CD4-positive, alpha-beta T cell treated with Interferon gamma for 1 hour (primary cell): ENCODE data around the gene TLE3.

ENCODE experiments used
- DNase-seq: peaks from one replicate; pipeline ENCODE4 v3.0.0-alpha.2; 2020

The TLE3 gene

GRCh38 chr15:70060993-70061305 lies 36.8 kb downstream of the TLE3 start:
- DNase-seq = no peak

GRCh38 chr15:70060214-70060992 lies 37.3 kb downstream of the TLE3 start:
- no peak for DNase-seq

- DNase-seq = no peak
Observed at GRCh38 chr15:70059476-70060213, 38.1 kb downstream of the TLE3 start.

- DNase-seq = no peak
Observed at GRCh38 chr15:70058642-70059360, 38.9 kb downstream of the TLE3 start.

- no peak for DNase-seq
Observed at GRCh38 chr15:70057931-70058641, 39.6 kb downstream of the TLE3 start.

- DNase-seq = no peak
Observed at GRCh38 chr15:70056091-70056680, 41.5 kb downstream of the TLE3 start.

GRCh38 chr15:70055601-70056051 lies 42.1 kb downstream of the TLE3 start:
- DNase-seq = no peak

- no peak for DNase-seq
Observed at GRCh38 chr15:70054884-70055387, 42.8 kb downstream of the TLE3 start.

GRCh38 chr15:70054366-70054765 lies 43.4 kb downstream of the TLE3 start:
- no peak for DNase-seq

GRCh38 chr15:70053716-70054229 lies 43.9 kb downstream of the TLE3 start:
- DNase-seq = no peak

- DNase-seq = no peak
Observed at GRCh38 chr15:70053001-70053715, 44.6 kb downstream of the TLE3 start.

- DNase-seq = no peak
Observed at GRCh38 chr15:70051948-70052633, 45.6 kb downstream of the TLE3 start.

- no peak for DNase-seq
Observed at GRCh38 chr15:70050970-70051369, 46.7 kb downstream of the TLE3 start.

- no peak for DNase-seq
Observed at GRCh38 chr15:70050441-70050840, 47.3 kb downstream of the TLE3 start.

- DNase-seq = no peak
Observed at GRCh38 chr15:70049701-70050301, 47.9 kb downstream of the TLE3 start.

GRCh38 chr15:70048578-70049514 lies 48.9 kb downstream of the TLE3 start:
- DNase-seq = no peak

GRCh38 chr15:70048198-70048565 lies 49.5 kb downstream of the TLE3 start:
- no peak for DNase-seq

- DNase-seq = no peak
Observed at GRCh38 chr15:70047386-70048197, 50.1 kb downstream of the TLE3 start.
